ENCODE data around the gene ANKRD17.
A peak's percentile ranks its signal among the peaks of the same experiment; 100 is the strongest.
"Not testable (repeated sequence)": the region's sequence is repeated elsewhere in the genome, so short reads cannot be mapped to it uniquely, and the experiment has no call there.

ANKRD17 gene

GRCh38 chr4:73248416-73248815 lies 10.2 kb downstream of the ANKRD17 start:
- DNase-seq (ENCODE audit: insufficient read length, low spot score) = no peak
- TF ChIP-seq POLR2AphosphoS5 (IDR thresholded peaks at IDR 0.05; ENCODE audit: low read depth, low read length) = no peak
- TF ChIP-seq PAX5 (IDR thresholded peaks at IDR 0.05; ENCODE audit: insufficient read depth, low read length, severe bottlenecking) = no peak
- TF ChIP-seq SPI1 (IDR thresholded peaks at IDR 0.05; ENCODE audit: low read depth, low read length) = no peak
- no peak for TF ChIP-seq TAF1 (IDR thresholded peaks at IDR 0.05; ENCODE audit: low read depth, low read length)
- no peak for TF ChIP-seq POLR2A (IDR thresholded peaks at IDR 0.05; ENCODE audit: low read depth, low read length)
- TF ChIP-seq POU2F2 (IDR thresholded peaks at IDR 0.05; ENCODE audit: low read depth, low read length) = no peak
- FAIRE-seq = no peak

GRCh38 chr4:73247100-73247499 lies 11.5 kb downstream of the ANKRD17 start:
- FAIRE-seq = no peak
- DNase-seq (ENCODE audit: insufficient read length, low spot score) = no peak
- TF ChIP-seq POLR2A (IDR thresholded peaks at IDR 0.05; ENCODE audit: low read depth, low read length) (no peak), TAF1 (IDR thresholded peaks at IDR 0.05; ENCODE audit: low read depth, low read length) (no peak), PAX5 (IDR thresholded peaks at IDR 0.05; ENCODE audit: insufficient read depth, low read length, severe bottlenecking) (no peak), SPI1 (IDR thresholded peaks at IDR 0.05; ENCODE audit: low read depth, low read length) (no peak), POU2F2 (IDR thresholded peaks at IDR 0.05; ENCODE audit: low read depth, low read length) (no peak), POLR2AphosphoS5 (IDR thresholded peaks at IDR 0.05; ENCODE audit: low read depth, low read length) (no peak)

GRCh38 chr4:73245955-73246354 lies 12.6 kb downstream of the ANKRD17 start:
- FAIRE-seq = no peak
- TF ChIP-seq PAX5 (IDR thresholded peaks at IDR 0.05; ENCODE audit: insufficient read depth, low read length, severe bottlenecking) = no peak
- DNase-seq (ENCODE audit: insufficient read length, low spot score) = no peak

- FAIRE-seq (peak; percentile 68), DNase-seq (ENCODE audit: insufficient read length, low spot score) (no peak)
- TF ChIP-seq POLR2AphosphoS5 (IDR thresholded peaks at IDR 0.05; ENCODE audit: low read depth, low read length) (no peak), POU2F2 (IDR thresholded peaks at IDR 0.05; ENCODE audit: low read depth, low read length) (no peak), TAF1 (IDR thresholded peaks at IDR 0.05; ENCODE audit: low read depth, low read length) (no peak), SPI1 (IDR thresholded peaks at IDR 0.05; ENCODE audit: low read depth, low read length) (no peak), PAX5 (IDR thresholded peaks at IDR 0.05; ENCODE audit: insufficient read depth, low read length, severe bottlenecking) (no peak), POLR2A (IDR thresholded peaks at IDR 0.05; ENCODE audit: low read depth, low read length) (no peak)
Measured at GRCh38 chr4:73244945-73245601, 13.5 kb downstream of the ANKRD17 start.

GRCh38 chr4:73237044-73237443 lies 21.6 kb downstream of the ANKRD17 start:
- TF ChIP-seq POU2F2 (IDR thresholded peaks at IDR 0.05; ENCODE audit: low read depth, low read length) (no peak), POLR2A (IDR thresholded peaks at IDR 0.05; ENCODE audit: low read depth, low read length) (no peak), POLR2AphosphoS5 (IDR thresholded peaks at IDR 0.05; ENCODE audit: low read depth, low read length) (no peak), PAX5 (IDR thresholded peaks at IDR 0.05; ENCODE audit: insufficient read depth, low read length, severe bottlenecking) (no peak), SPI1 (IDR thresholded peaks at IDR 0.05; ENCODE audit: low read depth, low read length) (no peak), TAF1 (IDR thresholded peaks at IDR 0.05; ENCODE audit: low read depth, low read length) (no peak)
- DNase-seq (ENCODE audit: insufficient read length, low spot score) (no peak), FAIRE-seq (no peak)

- no peak for DNase-seq (ENCODE audit: insufficient read length, low spot score)
- no peak for FAIRE-seq
- TF ChIP-seq TAF1 (IDR thresholded peaks at IDR 0.05; ENCODE audit: low read depth, low read length) = no peak
Measured at GRCh38 chr4:73236151-73236550, 22.4 kb downstream of the ANKRD17 start.

- DNase-seq (ENCODE audit: insufficient read length, low spot score) (no peak), FAIRE-seq (no peak)
- TF ChIP-seq POLR2AphosphoS5 (IDR thresholded peaks at IDR 0.05; ENCODE audit: low read depth, low read length) = no peak
- TF ChIP-seq POU2F2 (IDR thresholded peaks at IDR 0.05; ENCODE audit: low read depth, low read length) = no peak
- TF ChIP-seq TAF1 (IDR thresholded peaks at IDR 0.05; ENCODE audit: low read depth, low read length) = no peak
- no peak for TF ChIP-seq PAX5 (IDR thresholded peaks at IDR 0.05; ENCODE audit: insufficient read depth, low read length, severe bottlenecking)
- no peak for TF ChIP-seq SPI1 (IDR thresholded peaks at IDR 0.05; ENCODE audit: low read depth, low read length)
- no peak for TF ChIP-seq POLR2A (IDR thresholded peaks at IDR 0.05; ENCODE audit: low read depth, low read length)
Measured at GRCh38 chr4:73234712-73235111, 23.9 kb downstream of the ANKRD17 start.

- TF ChIP-seq SPI1 (IDR thresholded peaks at IDR 0.05; ENCODE audit: low read depth, low read length) = no peak
- no peak for TF ChIP-seq POLR2AphosphoS5 (IDR thresholded peaks at IDR 0.05; ENCODE audit: low read depth, low read length)
- TF ChIP-seq PAX5 (IDR thresholded peaks at IDR 0.05; ENCODE audit: insufficient read depth, low read length, severe bottlenecking) = no peak
- TF ChIP-seq TAF1 (IDR thresholded peaks at IDR 0.05; ENCODE audit: low read depth, low read length) = no peak
- no peak for TF ChIP-seq POU2F2 (IDR thresholded peaks at IDR 0.05; ENCODE audit: low read depth, low read length)
- TF ChIP-seq POLR2A (IDR thresholded peaks at IDR 0.05; ENCODE audit: low read depth, low read length) = no peak
- DNase-seq (ENCODE audit: insufficient read length, low spot score) (no peak), FAIRE-seq (no peak)
Measured at GRCh38 chr4:73231518-73232487, 26.8 kb downstream of the ANKRD17 start.

- TF ChIP-seq POLR2AphosphoS5 (IDR thresholded peaks at IDR 0.05; ENCODE audit: low read depth, low read length) = no peak
- TF ChIP-seq POLR2A (IDR thresholded peaks at IDR 0.05; ENCODE audit: low read depth, low read length) = no peak
- TF ChIP-seq PAX5 (IDR thresholded peaks at IDR 0.05; ENCODE audit: insufficient read depth, low read length, severe bottlenecking) = no peak
- TF ChIP-seq POU2F2 (IDR thresholded peaks at IDR 0.05; ENCODE audit: low read depth, low read length) = no peak
- TF ChIP-seq TAF1 (IDR thresholded peaks at IDR 0.05; ENCODE audit: low read depth, low read length) = no peak
- no peak for TF ChIP-seq SPI1 (IDR thresholded peaks at IDR 0.05; ENCODE audit: low read depth, low read length)
- FAIRE-seq (no peak), DNase-seq (ENCODE audit: insufficient read length, low spot score) (no peak)
Measured at GRCh38 chr4:73230865-73231517, 27.6 kb downstream of the ANKRD17 start.

GRCh38 chr4:73228800-73229199 lies 29.8 kb downstream of the ANKRD17 start:
- not testable (repeated sequence) for FAIRE-seq; DNase-seq (ENCODE audit: insufficient read length, low spot score)
